AG04450 (cell line): ENCODE data around the gene EHBP1. TPM values are rescaled to one million over a fixed set of nuclear protein-coding genes. Genes with fewer than 3 reads are reported as not detected.

Source experiments
- CTCF ChIA-PET: fragments of 300-600, 350-600 bp; formaldehyde crosslinking; extraction: SDS; loops from one replicate; lab custom pipeline; 2022; ENCODE audit warnings: antibody characterized with exemption, inconsistent platforms; lab: Charles Lee
- POLR2A ChIA-PET: fragments of 350-600 bp; formaldehyde crosslinking; extraction: SDS; loops from one replicate; lab custom pipeline; 2021; ENCODE audit warnings: antibody characterized with exemption, inconsistent platforms; lab: Yijun Ruan, JAX
- DNase-seq: peaks from one replicate; pipeline ENCODE4 v3.0.0-alpha.2; 2011; ENCODE audit warnings: low read depth, low spot score
- H3K27ac ChIP-seq: one replicate; pipeline ENCODE4 v1.5.1; 2012; ENCODE audit warnings: low read depth, low read length, control low read depth
- H3K27me3 ChIP-seq: one replicate; pipeline ENCODE4 v1.6.0; 2012; ENCODE audit warnings: low read length; ENCODE audit not compliant: control insufficient read depth, insufficient read depth
- H3K4me3 ChIP-seq: 2 replicates; pipeline ENCODE4 v1.5.1; 2011; ENCODE audit warnings: mild to moderate bottlenecking, low read depth, low read length, control low read depth
- H3K9me3 ChIP-seq: 2 replicates; pipeline ENCODE4 v1.5.1; 2012; ENCODE audit warnings: low read length; ENCODE audit not compliant: control insufficient read depth, insufficient read depth
- polyA plus RNA-seq: library from polyadenylated mRNA; depleted of rRNA; stranded (reverse); fragments of >200 nt; gene quantifications from 2 replicates; pipeline ENCODE4 v1.2.3, GENCODE V29; 2011
- TF ChIP-seq, protein P1 (sequence below): IDR thresholded peaks from 2 replicates; pipeline ENCODE4 v1.5.1; 2011; ENCODE audit warnings: low read depth, low read length, control low read depth, inconsistent platforms

Gene EHBP1
- polyA plus RNA-seq, 1 experiment: 68.6 TPM

DNA sequence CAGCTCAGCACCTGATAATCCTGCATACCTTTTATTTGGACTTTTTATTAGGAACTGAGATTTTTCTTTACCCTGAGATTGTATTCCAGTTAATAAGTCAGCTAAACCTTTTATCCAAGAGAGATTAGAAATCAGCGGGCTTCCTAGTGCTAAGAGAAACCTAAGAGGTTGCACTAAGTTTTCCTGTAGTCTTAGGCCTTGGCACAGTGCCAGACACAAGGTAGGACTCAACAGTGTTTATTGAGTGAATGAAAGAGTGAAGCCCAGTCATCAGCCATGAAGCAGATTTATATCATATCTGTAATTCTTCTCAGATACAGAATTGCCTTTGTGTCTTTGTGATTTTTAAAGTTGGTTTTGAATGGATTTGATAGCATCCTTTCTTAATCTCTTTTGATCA is 358.7 kb downstream of the EHBP1 start:
- Histone ChIP-seq H3K27me3 (peaks cover 49% of the 10 kb centered on the region), H3K9me3 (peaks cover 5% of the 10 kb centered on the region), H3K27ac (no peak overlapping the region), H3K4me3 (no peak overlapping the region)
- TF ChIP-seq, protein P1, sequence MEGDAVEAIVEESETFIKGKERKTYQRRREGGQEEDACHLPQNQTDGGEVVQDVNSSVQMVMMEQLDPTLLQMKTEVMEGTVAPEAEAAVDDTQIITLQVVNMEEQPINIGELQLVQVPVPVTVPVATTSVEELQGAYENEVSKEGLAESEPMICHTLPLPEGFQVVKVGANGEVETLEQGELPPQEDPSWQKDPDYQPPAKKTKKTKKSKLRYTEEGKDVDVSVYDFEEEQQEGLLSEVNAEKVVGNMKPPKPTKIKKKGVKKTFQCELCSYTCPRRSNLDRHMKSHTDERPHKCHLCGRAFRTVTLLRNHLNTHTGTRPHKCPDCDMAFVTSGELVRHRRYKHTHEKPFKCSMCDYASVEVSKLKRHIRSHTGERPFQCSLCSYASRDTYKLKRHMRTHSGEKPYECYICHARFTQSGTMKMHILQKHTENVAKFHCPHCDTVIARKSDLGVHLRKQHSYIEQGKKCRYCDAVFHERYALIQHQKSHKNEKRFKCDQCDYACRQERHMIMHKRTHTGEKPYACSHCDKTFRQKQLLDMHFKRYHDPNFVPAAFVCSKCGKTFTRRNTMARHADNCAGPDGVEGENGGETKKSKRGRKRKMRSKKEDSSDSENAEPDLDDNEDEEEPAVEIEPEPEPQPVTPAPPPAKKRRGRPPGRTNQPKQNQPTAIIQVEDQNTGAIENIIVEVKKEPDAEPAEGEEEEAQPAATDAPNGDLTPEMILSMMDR: no peak
- ChIA-PET POLR2A (no interaction called here), CTCF (no interaction called here)
- no peak for DNase-seq

DNA sequence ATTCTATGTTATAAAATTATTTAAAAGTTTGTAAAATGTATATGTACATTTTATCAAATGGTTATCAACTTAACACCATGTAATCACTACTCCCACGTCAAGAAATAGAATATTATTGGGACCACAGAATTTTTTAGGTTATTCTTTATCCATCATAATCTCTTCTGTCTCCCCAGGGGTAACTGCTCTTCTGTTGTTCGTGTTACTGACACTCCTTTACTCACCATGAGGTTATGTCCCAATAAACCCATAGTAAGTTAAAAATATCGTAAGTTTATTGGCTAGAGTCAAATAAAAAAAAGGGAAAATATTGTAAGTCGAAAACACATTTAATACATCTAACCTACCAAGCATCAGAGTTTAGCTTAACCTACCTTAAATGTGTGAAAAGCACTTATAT is 359.1 kb downstream of the EHBP1 start:
- ChIA-PET POLR2A (no interaction called here), CTCF (no interaction called here)
- TF ChIP-seq, protein P1: no peak
- Histone ChIP-seq H3K27ac (no peak overlapping the region), H3K9me3 (peaks cover under 1% of the 10 kb centered on the region; the same call in 1 of the 2 replicates), H3K4me3 (no peak overlapping the region), H3K27me3 (peaks cover 44% of the 10 kb centered on the region)
- no peak for DNase-seq

DNA sequence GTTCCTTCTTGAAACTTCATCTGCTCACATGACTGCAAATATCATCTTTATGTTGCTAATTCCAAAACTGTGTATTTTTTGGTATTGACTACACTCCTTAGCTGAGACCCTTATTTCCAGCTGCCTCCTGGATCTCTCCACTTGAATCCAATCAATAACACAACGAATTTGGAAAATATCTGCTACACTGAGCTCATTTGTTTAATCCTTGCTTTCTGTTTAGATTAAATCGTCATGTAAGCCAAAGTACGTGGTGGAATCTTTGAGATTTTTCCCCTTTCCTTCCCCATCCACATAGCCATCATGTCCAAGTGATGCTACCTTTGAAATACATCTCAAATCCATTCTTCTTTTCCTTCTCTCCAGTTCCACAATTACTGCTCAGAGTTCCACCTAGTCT is 360.8 kb downstream of the EHBP1 start:
- H3K27ac ChIP-seq: no peak overlapping the region
- TF ChIP-seq, protein P1: no peak
- POLR2A ChIA-PET: no interaction called here
- no peaks in the 10 kb centered on the region for H3K9me3 ChIP-seq
- no peak for DNase-seq
- CTCF ChIA-PET: interaction anchor here (0.5 kb wide), 1 partner anchor 8 kb away, joined by 3 read pairs; no protein-coding TSS in a partner anchor
- peaks cover 29% of the 10 kb centered on the region for H3K27me3 ChIP-seq
- no peak overlapping the region for H3K4me3 ChIP-seq

DNA sequence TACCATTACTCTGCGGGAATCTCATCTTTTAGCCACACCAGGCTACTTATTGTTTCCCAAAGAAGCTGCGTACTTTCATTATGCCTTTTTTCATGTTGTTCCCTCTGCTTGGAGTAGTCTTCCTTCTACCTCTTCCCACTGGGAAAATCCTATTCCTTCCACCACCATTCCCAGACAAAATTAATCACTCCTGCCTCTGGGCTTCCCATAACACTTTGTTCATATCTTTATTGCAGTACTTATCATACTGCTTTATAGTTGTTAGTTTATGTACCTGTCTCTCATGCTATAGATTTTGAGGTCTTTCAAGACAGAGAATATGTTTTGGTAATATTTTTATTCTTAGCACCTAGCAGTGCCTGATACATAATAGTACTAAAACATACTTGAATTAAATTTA is 361.3 kb downstream of the EHBP1 start:
- DNase-seq: no peak
- TF ChIP-seq, protein P1: no peak
- Histone ChIP-seq H3K27ac (no peak overlapping the region), H3K9me3 (no peaks in the 10 kb centered on the region), H3K27me3 (peaks cover 28% of the 10 kb centered on the region), H3K4me3 (no peak overlapping the region)
- CTCF ChIA-PET: interaction anchor here (1.0 to 1.6 kb wide), 2 partner anchors 12 to 122 kb away, joined by 3 to 4 read pairs; no protein-coding TSS in a partner anchor
- POLR2A ChIA-PET: no interaction called here

DNA sequence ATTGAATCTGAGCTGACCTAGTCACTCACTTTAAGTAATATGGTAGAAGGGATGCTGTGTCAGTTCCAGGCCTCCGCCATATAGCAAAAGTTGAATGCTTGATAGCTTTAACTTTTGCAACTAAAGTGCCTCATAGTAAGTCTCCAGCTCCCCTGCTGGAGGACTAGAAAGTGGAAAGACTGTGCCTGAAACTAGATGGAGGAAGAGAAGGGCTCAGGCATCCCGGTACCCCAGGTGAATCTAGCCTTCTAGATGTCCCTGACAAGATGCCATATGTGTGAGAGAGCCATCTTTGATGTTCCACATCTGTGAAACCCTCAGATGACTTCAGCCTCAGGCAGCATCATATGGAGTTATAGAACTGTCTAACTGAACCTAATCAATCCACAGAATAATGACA is 366.2 kb downstream of the EHBP1 start:
- DNase-seq: no peak
- no peak overlapping the region for H3K27ac ChIP-seq
- H3K4me3 ChIP-seq: no peak overlapping the region
- CTCF ChIA-PET: no interaction called here
- POLR2A ChIA-PET: no interaction called here
- peaks cover 7% of the 10 kb centered on the region for H3K27me3 ChIP-seq
- TF ChIP-seq, protein P1: no peak
- no peaks in the 10 kb centered on the region for H3K9me3 ChIP-seq
